Hindlimb muscle (tissue), 1 donor: ENCODE data around the gene WASF2. TPM values are rescaled to one million over a fixed set of nuclear protein-coding genes. Genes with fewer than 3 reads are reported as not detected.
"Not testable (repeated sequence)": the region's sequence is repeated elsewhere in the genome, so short reads cannot be mapped to it uniquely, and the experiment has no call there.

ENCODE experiments used
- DNase-seq: peaks from one replicate; pipeline ENCODE4 v3.0.0-alpha.2; 2013
- polyA plus RNA-seq: library from polyadenylated mRNA; unstranded; fragments of 120-200 nt; gene quantifications from one replicate; pipeline ENCODE4 v1.2.1, GENCODE V29; 2013; ENCODE audit not compliant: insufficient read length

WASF2 gene
- polyA plus RNA-seq = 79.4 TPM

GRCh38 chr1:27489973-27490741 lies at the start of gene WASF2:
TSS of gene WASF2 (minus strand) at chr1:27490167. CDS start at chr1:27428890, 61,277 bp downstream.
- DNase-seq = peak; percentile 98

- DNase-seq = no peak
These were observed 48.8 kb upstream of the WASF2 start for GRCh38 chr1:27538793-27539192.

GRCh38 chr1:27538305-27538676 lies 48.3 kb upstream of the WASF2 start:
- DNase-seq = not testable (repeated sequence)

- DNase-seq = peak; percentile 79
These were observed 46.8 kb upstream of the WASF2 start for GRCh38 chr1:27536767-27537166.

GRCh38 chr1:27536010-27536757 lies 46.2 kb upstream of the WASF2 start:
- DNase-seq = no peak

- no peak for DNase-seq
These were observed 45.4 kb upstream of the WASF2 start for GRCh38 chr1:27535386-27535785.

- DNase-seq = no peak
These were observed 42.2 kb upstream of the WASF2 start for GRCh38 chr1:27531959-27532685.

GRCh38 chr1:27530192-27530591 lies 40.2 kb upstream of the WASF2 start:
- DNase-seq = no peak

- no peak for DNase-seq
These were observed 39.7 kb upstream of the WASF2 start for GRCh38 chr1:27529704-27530018.

- DNase-seq = peak; percentile 93
These were observed 39.1 kb upstream of the WASF2 start for GRCh38 chr1:27528818-27529703.

GRCh38 chr1:27527890-27528817 lies 38.2 kb upstream of the WASF2 start:
- DNase-seq = peak; percentile 58

- DNase-seq = peak; percentile 90
These were observed 37.4 kb upstream of the WASF2 start for GRCh38 chr1:27527223-27527889.

- DNase-seq = peak; percentile 40
These were observed 36.7 kb upstream of the WASF2 start for GRCh38 chr1:27526569-27527222.

GRCh38 chr1:27525296-27526272 lies 35.6 kb upstream of the WASF2 start:
- peak; percentile 68 for DNase-seq

- no peak for DNase-seq
These were observed 33.5 kb upstream of the WASF2 start for GRCh38 chr1:27523337-27524020.

GRCh38 chr1:27522432-27523336 lies 32.7 kb upstream of the WASF2 start:
- peak; percentile 74 for DNase-seq

- DNase-seq = no peak
These were observed 32.0 kb upstream of the WASF2 start for GRCh38 chr1:27521861-27522431.
